Transverse colon (tissue), 3 donors: ENCODE data around the gene TCERG1L.

Source experiments
- POLR2A ChIP-seq: fragments of 450-650 bp; IDR thresholded peaks from one replicate; pipeline ENCODE4 v1.6.1; 2016; ENCODE audit warnings: antibody characterized with exemption, mild to moderate bottlenecking, moderate library complexity
- TF ChIP-seq, protein P1 (sequence below), 5 experiments: fragments of 200-600 bp in 3 of 5; fragments of 450-650 bp in 2 of 5; sonication (generic) in 3 of 5; IDR thresholded peaks; 1 replicate in 2 of 5; 2 replicates in 3 of 5; pipeline ENCODE4 v1.5.1; 2016 to 2017; ENCODE audit warnings: antibody characterized with exemption in 5 of 5, inconsistent platforms in 3 of 5, mild to moderate bottlenecking in 2 of 5, moderate library complexity in 1 of 5

GRCh38 chr10:131157899-131158298, 153.6 kb downstream of the TCERG1L start:
- TF ChIP-seq, protein P1, sequence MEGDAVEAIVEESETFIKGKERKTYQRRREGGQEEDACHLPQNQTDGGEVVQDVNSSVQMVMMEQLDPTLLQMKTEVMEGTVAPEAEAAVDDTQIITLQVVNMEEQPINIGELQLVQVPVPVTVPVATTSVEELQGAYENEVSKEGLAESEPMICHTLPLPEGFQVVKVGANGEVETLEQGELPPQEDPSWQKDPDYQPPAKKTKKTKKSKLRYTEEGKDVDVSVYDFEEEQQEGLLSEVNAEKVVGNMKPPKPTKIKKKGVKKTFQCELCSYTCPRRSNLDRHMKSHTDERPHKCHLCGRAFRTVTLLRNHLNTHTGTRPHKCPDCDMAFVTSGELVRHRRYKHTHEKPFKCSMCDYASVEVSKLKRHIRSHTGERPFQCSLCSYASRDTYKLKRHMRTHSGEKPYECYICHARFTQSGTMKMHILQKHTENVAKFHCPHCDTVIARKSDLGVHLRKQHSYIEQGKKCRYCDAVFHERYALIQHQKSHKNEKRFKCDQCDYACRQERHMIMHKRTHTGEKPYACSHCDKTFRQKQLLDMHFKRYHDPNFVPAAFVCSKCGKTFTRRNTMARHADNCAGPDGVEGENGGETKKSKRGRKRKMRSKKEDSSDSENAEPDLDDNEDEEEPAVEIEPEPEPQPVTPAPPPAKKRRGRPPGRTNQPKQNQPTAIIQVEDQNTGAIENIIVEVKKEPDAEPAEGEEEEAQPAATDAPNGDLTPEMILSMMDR (IDR thresholded peaks at IDR 0.05) = no peak
- no peak for TF ChIP-seq POLR2A
